Stomach (tissue), 4 donors: ENCODE data around the gene KIAA1671.

ENCODE experiments used
- CTCF ChIP-seq, 7 experiments: fragments of 450-650 bp in 4 of 7; fragments of 200-600 bp in 3 of 7; sonication (generic) in 3 of 7; IDR thresholded peaks; one replicate each; pipeline ENCODE4 v1.5.1; 2016 to 2019; ENCODE audit warnings: antibody characterized with exemption in 7 of 7, control low read depth in 2 of 7, mild to moderate bottlenecking in 1 of 7
- EP300 ChIP-seq: sonication (generic); formaldehyde crosslinking; IDR thresholded peaks from one replicate; pipeline ENCODE4 v1.6.1; 2017; ENCODE audit warnings: antibody characterized with exemption
- POLR2A ChIP-seq, 4 donors: fragments of 450-650 bp; IDR thresholded peaks; one replicate each; pipeline ENCODE4 v1.6.1; 2016; ENCODE audit warnings: antibody characterized with exemption in 4 of 4, control low read depth in 2 of 4, mild to moderate bottlenecking in 1 of 4, moderate library complexity in 1 of 4
- POLR2AphosphoS5 ChIP-seq, 3 donors: sonication (generic); formaldehyde crosslinking; IDR thresholded peaks; one replicate each; pipeline ENCODE4 v1.6.1; 2016; ENCODE audit warnings: antibody characterized with exemption in 3 of 3

DNA sequence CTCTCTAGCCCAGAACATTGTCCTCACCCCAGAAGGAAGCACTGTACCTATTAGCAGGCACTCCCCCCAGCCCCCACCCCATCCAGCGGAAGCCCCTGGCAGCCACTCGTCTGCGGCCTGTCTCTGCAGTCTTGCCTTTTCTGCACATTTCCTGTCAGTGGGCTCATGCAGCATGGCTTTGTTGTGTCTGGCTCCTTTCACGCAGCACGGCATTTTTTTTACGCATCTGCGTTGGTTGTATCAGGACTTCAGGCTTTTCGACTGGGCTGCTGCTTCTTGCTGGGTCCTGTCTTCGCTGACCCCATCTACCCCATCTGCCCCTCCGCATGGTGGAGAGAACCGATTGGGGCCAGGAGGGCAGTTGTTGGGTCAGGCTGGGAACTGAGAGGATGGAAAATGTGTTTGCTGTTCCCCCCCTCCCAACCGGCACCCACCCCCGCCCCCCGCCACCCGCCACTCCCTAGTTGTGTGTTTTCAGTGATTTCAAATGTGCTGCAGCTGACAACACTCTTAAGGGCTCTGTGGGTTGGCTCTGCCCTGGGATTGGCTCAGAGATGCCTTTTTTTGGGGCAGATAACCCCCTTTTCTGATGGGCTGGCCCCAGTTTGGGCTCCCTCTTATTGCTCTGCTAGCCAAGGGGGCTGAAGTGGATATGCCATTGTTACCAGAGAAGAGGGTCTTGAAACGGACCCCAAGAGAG lies 110.0 kb downstream of the KIAA1671 start:
- no peak for TF ChIP-seq EP300
- TF ChIP-seq POLR2A (IDR thresholded peaks at IDR 0.05), result no peak
- no peak for TF ChIP-seq CTCF (IDR thresholded peaks at IDR 0.05)
- TF ChIP-seq POLR2AphosphoS5 (IDR thresholded peaks at IDR 0.05), result no peak
